ENCODE data around the gene SCFD2. TPM values are rescaled to one million over a fixed set of nuclear protein-coding genes. Genes with fewer than 3 reads are reported as not detected.

Gene SCFD2
- total and polyA plus RNA-seq, 10 of the 15 experiments (the other 5 are each of a cell fraction or from before 2014, with no cell fraction given): 4.8 to 37.6 (median 24.9) TPM

- BruUV-seq (replicated peaks): no TSS peak
- in situ Hi-C loops (cut with MboI): no loop called here
- FAIRE-seq: no peak
- H3K79me2 ChIP-seq (ENCODE audit: control insufficient read depth, insufficient read depth, low read length): peaks cover 49% of the 10 kb centered on the region
- TF ChIP-seq MTA3 (IDR thresholded peaks at IDR 0.05; ENCODE audit: borderline replicate concordance, low read length) (no peak), DPF2 (IDR thresholded peaks at IDR 0.05) (0 out of 2 replicates have a peak, but pooled peaks have one; percentile 5), RUNX3 (IDR thresholded peaks at IDR 0.05; ENCODE audit: low read length) (0 out of 2 replicates have a peak, but pooled peaks have one; percentile 3), PML (IDR thresholded peaks at IDR 0.05; ENCODE audit: low read length) (0 out of 2 replicates have a peak, but pooled peaks have one; percentile 5)
- peaks cover 0 to 8% of the 10 kb centered on the region in 2 experiments; a peak in 1 of 4 replicates for H3K36me3 ChIP-seq (ENCODE audit: control insufficient read depth in 2 of 2, insufficient read depth in 2 of 2, low read length in 1 of 2)
- WGBS (ENCODE audit: insufficient coverage, insufficient replicate concordance, low lambda C conversion rate, missing lambda C conversion rate): 1% methylated on average over 10 of the region's 10 CpGs
- no peak overlapping the region for H2AFZ ChIP-seq (ENCODE audit: control insufficient read depth, low read depth, low read length)
- H3K4me2 ChIP-seq (ENCODE audit: control insufficient read depth, insufficient read depth): peak overlapping the region; percentile 73; the same call in 1 of the 2 replicates
- H3K9ac ChIP-seq (ENCODE audit: control insufficient read depth, insufficient read depth, low read length): peak overlapping the region; percentile 79
- POLR2A ChIA-PET: interaction anchor here (5.7 kb wide), 1 partner anchor 12 kb away, joined by 32 read pairs; the partner anchor contains the start of gene SCFD2
- CTCF ChIA-PET: interaction anchor here (0.6 to 3.3 kb wide), 4 partner anchors 12 to 362 kb away, joined by 3 to 11 read pairs (median 6); no protein-coding TSS in a partner anchor
- RAD21 ChIA-PET (ENCODE audit: unreplicated experiment): interaction anchor here (1.0 to 1.2 kb wide), 2 partner anchors 262 to 274 kb away, joined by 4 read pairs; no protein-coding TSS in a partner anchor
- peak overlapping the region; percentile 84 for H3K27ac ChIP-seq (ENCODE audit: control insufficient read depth, insufficient read depth)
- peak overlapping the region; percentile 89 for H3K4me3 ChIP-seq
- intact Hi-C loops (cut with micrococcal nuclease; ENCODE audit: unreplicated experiment): loop anchor here (5.0 kb wide), 1 partner anchor 181 kb away; no protein-coding TSS in a partner anchor
- SMC1A ChIA-PET (ENCODE audit: uncharacterized antibody, unreplicated experiment): interaction anchor here (0.6 to 3.9 kb wide), 6 partner anchors 12 to 69 kb away, joined by 3 to 32 read pairs (median 6); partner anchors contain the start of gene SCFD2
- H3K4me1 ChIP-seq (ENCODE audit: control insufficient read depth, insufficient read depth, low read length): no peaks in the 10 kb centered on the region
- no peaks in the 10 kb centered on the region; the same call in 1 of the 2 replicates for H4K20me1 ChIP-seq (ENCODE audit: control insufficient read depth, insufficient read depth)
- no peak; the same call in 2 of the 3 replicates for ATAC-seq
- no peak for DNase-seq (ENCODE audit: low read depth, low spot score)
- no peaks in the 10 kb centered on the region for H3K9me3 ChIP-seq (replicated peaks; ENCODE audit: control insufficient read depth, insufficient read depth, low read length)
- H3K27me3 ChIP-seq (replicated peaks in 1 of 2; ENCODE audit: control insufficient read depth in 2 of 2, insufficient read depth in 2 of 2, low read length in 1 of 2): no peaks in the 10 kb centered on the region
Measured at GRCh38 chr4:53378171-53378482, 12.3 kb upstream of the SCFD2 start.

DNA sequence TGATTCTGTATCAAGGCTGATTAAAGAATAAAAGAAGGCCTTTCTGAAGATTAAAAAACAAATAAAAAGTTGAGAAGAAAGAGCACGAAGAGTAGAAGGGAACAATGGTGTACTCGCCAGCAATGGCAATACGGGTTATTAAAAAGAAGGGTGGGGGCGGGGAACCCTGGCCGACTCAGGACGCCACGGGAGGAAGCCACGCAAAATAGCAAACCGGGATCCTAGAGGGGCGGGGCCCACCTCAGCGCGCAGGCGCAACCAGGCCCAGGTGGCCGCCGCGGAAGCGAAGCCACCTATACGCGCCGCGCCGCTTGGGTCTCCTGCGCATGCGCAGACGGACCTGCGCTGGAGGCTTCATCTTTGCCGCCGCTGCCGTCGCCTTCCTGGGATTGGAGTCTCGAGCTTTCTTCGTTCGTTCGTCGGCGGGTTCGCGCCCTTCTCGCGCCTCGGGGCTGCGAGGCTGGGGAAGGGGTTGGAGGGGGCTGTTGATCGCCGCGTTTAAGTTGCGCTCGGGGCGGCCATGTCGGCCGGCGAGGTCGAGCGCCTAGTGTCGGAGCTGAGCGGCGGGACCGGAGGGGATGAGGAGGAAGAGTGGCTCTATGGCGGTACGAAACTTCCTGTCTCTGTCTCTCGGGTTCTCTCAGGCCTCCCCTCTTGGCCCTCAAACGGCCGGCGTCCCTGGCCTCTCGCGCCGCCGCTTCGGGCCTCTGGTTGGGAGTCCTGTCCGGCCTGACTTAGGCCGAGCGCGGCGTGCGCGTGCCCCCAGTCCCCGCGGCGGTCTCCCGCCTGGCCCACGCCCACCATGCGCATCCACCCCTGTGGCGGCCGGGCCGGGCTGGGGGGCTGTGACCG is 11.7 kb upstream of the SCFD2 start, which contains the start of gene FIP1L1:
Gene FIP1L1, plus strand, starts transcription at position 323 of the 852 bp plus-strand sequence. Its CDS starts 198 bp downstream, at position 521.
- ChIA-PET CTCF (interaction anchor here (0.7 to 3.3 kb wide), 2 partner anchors 11 to 326 kb away, joined by 3 to 11 read pairs; no protein-coding TSS in a partner anchor), RAD21 (ENCODE audit: unreplicated experiment) (interaction anchor here (1.0 to 1.2 kb wide), 2 partner anchors 263 to 275 kb away, joined by 4 read pairs; no protein-coding TSS in a partner anchor), POLR2A (interaction anchor here (5.7 kb wide), 1 partner anchor 12 kb away, joined by 32 read pairs; the partner anchor contains the start of gene SCFD2), SMC1A (ENCODE audit: uncharacterized antibody, unreplicated experiment) (interaction anchor here (1.1 to 2.2 kb wide), 2 partner anchors 11 to 70 kb away, joined by 4 to 8 read pairs; partner anchors contain the start of gene SCFD2)
- Histone ChIP-seq H3K9me3 (replicated peaks; ENCODE audit: control insufficient read depth, insufficient read depth, low read length) (no peaks in the 10 kb centered on the region), H3K79me2 (ENCODE audit: control insufficient read depth, insufficient read depth, low read length) (peaks cover 46% of the 10 kb centered on the region), H4K20me1 (ENCODE audit: control insufficient read depth, insufficient read depth) (no peaks in the 10 kb centered on the region; the same call in 1 of the 2 replicates), H3K9ac (ENCODE audit: control insufficient read depth, insufficient read depth, low read length) (peak within 1 kb of the TSS; percentile 79), H3K4me3 (peak within 1 kb of the TSS; percentile 89), H3K27ac (ENCODE audit: control insufficient read depth, insufficient read depth) (peak within 1 kb of the TSS; percentile 84), H3K36me3 (ENCODE audit: control insufficient read depth in 2 of 2, insufficient read depth in 2 of 2, low read length in 1 of 2) (peaks cover 0 to 4% of the 10 kb centered on the region in 2 experiments; a peak in 1 of 4 replicates), H3K4me1 (ENCODE audit: control insufficient read depth, insufficient read depth, low read length) (no peaks in the 10 kb centered on the region), H3K27me3 (replicated peaks in 1 of 2; ENCODE audit: control insufficient read depth in 2 of 2, insufficient read depth in 2 of 2, low read length in 1 of 2) (no peaks in the 10 kb centered on the region), H2AFZ (ENCODE audit: control insufficient read depth, low read depth, low read length) (peak within 1 kb of the TSS; percentile 92), H3K4me2 (ENCODE audit: control insufficient read depth, insufficient read depth) (peak within 1 kb of the TSS; percentile 83)
- FAIRE-seq (peak; percentile 68), ATAC-seq (peak; percentile 92), DNase-seq (ENCODE audit: low read depth, low spot score) (peak; percentile 78)
- intact Hi-C loops (cut with micrococcal nuclease; ENCODE audit: unreplicated experiment) (loop anchor here (5.0 kb wide), 1 partner anchor 180 kb away; no protein-coding TSS in a partner anchor), in situ Hi-C loops (cut with MboI) (no loop called here)
- BruUV-seq (replicated peaks): TSS peak; percentile 78
- under 1% methylated on average over 84 of the region's 85 CpGs for WGBS (ENCODE audit: insufficient coverage, insufficient replicate concordance, low lambda C conversion rate, missing lambda C conversion rate)
- TF ChIP-seq CHD1 (IDR thresholded peaks at IDR 0.05; ENCODE audit: low read depth, low read length): no peak
- TF ChIP-seq ESRRA (IDR thresholded peaks at IDR 0.05; ENCODE audit: low read length): no peak
- TF ChIP-seq, protein P1, sequence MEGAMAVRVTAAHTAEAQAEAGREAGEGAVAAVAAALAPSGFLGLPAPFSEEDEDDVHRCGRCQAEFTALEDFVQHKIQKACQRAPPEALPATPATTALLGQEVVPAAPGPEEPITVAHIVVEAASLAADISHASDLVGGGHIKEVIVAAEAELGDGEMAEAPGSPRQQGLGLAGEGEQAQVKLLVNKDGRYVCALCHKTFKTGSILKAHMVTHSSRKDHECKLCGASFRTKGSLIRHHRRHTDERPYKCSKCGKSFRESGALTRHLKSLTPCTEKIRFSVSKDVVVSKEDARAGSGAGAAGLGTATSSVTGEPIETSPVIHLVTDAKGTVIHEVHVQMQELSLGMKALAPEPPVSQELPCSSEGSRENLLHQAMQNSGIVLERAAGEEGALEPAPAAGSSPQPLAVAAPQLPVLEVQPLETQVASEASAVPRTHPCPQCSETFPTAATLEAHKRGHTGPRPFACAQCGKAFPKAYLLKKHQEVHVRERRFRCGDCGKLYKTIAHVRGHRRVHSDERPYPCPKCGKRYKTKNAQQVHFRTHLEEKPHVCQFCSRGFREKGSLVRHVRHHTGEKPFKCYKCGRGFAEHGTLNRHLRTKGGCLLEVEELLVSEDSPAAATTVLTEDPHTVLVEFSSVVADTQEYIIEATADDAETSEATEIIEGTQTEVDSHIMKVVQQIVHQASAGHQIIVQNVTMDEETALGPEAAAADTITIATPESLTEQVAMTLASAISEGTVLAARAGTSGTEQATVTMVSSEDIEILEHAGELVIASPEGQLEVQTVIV (IDR thresholded peaks at IDR 0.05; ENCODE audit: borderline replicate concordance, partially characterized antibody): no peak
- no peak for TF ChIP-seq RFX5 (IDR thresholded peaks at IDR 0.05; ENCODE audit: low read depth, low read length)
- TF ChIP-seq BHLHE40 (IDR thresholded peaks at IDR 0.05; ENCODE audit: borderline replicate concordance in 1 of 2, low read depth in 2 of 2, low read length in 1 of 2): peak in 1 of 2 experiments; percentile 36; a peak in 3 of 4 replicates
- no peak for TF ChIP-seq CBX3 (IDR thresholded peaks at IDR 0.05; ENCODE audit: borderline replicate concordance, low read depth)
- TF ChIP-seq SMC3 (IDR thresholded peaks at IDR 0.05; ENCODE audit: borderline replicate concordance, low read length): no peak
